H1 (cell line): ENCODE measurements around the gene ABLIM1. TPM values are rescaled to one million over a fixed set of nuclear protein-coding genes. Genes with fewer than 3 reads are reported as not detected.

Experiments
- ASH2L ChIP-seq: fragments of 200-600, 300-600 bp; sonication (generic); IDR thresholded peaks from one replicate; pipeline ENCODE4 v1.7.1; 2017; ENCODE audit warnings: low read length
- ATF2 ChIP-seq: IDR thresholded peaks from 2 replicates; pipeline ENCODE4 v1.6.1; 2012; ENCODE audit warnings: low read length, inconsistent platforms
- BRCA1 ChIP-seq: IDR thresholded peaks from 2 replicates; pipeline ENCODE4 v1.6.1; 2012; ENCODE audit warnings: low read depth, low read length, improper control_type of control experiment
- EZH2 ChIP-seq: fragments of 200-600 bp; sonication (generic); IDR thresholded peaks from 2 replicates; pipeline ENCODE4 v1.7.1; 2012; ENCODE audit warnings: low read depth, mild to moderate bottlenecking, moderate library complexity, low read length, inconsistent platforms; ENCODE audit not compliant: severe bottlenecking
- MAX ChIP-seq: IDR thresholded peaks from 2 replicates; pipeline ENCODE4 v1.6.1; 2012; ENCODE audit warnings: inconsistent platforms
- NANOG ChIP-seq: IDR thresholded peaks from 2 replicates; pipeline ENCODE4 v1.6.1; 2011; ENCODE audit warnings: low read length, low read depth, mild to moderate bottlenecking, inconsistent platforms; ENCODE audit not compliant: insufficient read depth, poor library complexity, severe bottlenecking
- polyA plus RNA-seq, 7 experiments: library from polyadenylated mRNA; depleted of rRNA in 3 of 7; stranded (reverse) in 5 of 7; unstranded in 2 of 7; fragments of >200 nt in 5 of 7; fragments of 200-250 nt in 2 of 7; gene quantifications; 1 replicate in 5 of 7; 2 replicates in 1 of 7; 4 replicates in 1 of 7; pipeline versions ENCODE4 v1.2.1 to v1.2.3, GENCODE V29; 2011 to 2013; ENCODE audit warnings: missing spikeins in 2 of 7, mixed read lengths in 2 of 7
- total RNA-seq: library from RNA; stranded (reverse); fragmentation: NEBNext Ultra II Directional; extraction: Animal tissue kit (Norgen Biotek cat#: 25700); gene quantifications from 2 replicates; pipeline ENCODE4 v1.2.1, GENCODE V29; 2021

The ABLIM1 gene
- total and polyA plus RNA-seq, 2 of the 8 experiments (the other 6 are each of a cell fraction or from before 2014, with no cell fraction given): 51.2 to 51.7 TPM

- TF ChIP-seq ATF2 (no peak), ASH2L (no peak), EZH2 (no peak), BRCA1 (no peak), MAX (no peak), NANOG (no peak)
Observed at GRCh38 chr10:114624951-114625780, 32.9 kb downstream of the ABLIM1 start (continued).
